Stomach (tissue), 4 donors: ENCODE data around the gene DOCK4.

Experiments used
- EP300 ChIP-seq: sonication (generic); formaldehyde crosslinking; IDR thresholded peaks from one replicate; pipeline ENCODE4 v1.6.1; 2017; ENCODE audit warnings: antibody characterized with exemption
- POLR2A ChIP-seq, 4 donors: fragments of 450-650 bp; IDR thresholded peaks; one replicate each; pipeline ENCODE4 v1.6.1; 2016; ENCODE audit warnings: antibody characterized with exemption in 4 of 4, control low read depth in 2 of 4, mild to moderate bottlenecking in 1 of 4, moderate library complexity in 1 of 4

- TF ChIP-seq POLR2A (IDR thresholded peaks at IDR 0.05) (no peak), EP300 (no peak)
Measured at GRCh38 chr7:111855842-111856227, 350.4 kb downstream of the DOCK4 start.
